Measurements from ENCODE around the gene AKR1C2.
"Not testable (repeated sequence)": the region's sequence is repeated elsewhere in the genome, so short reads cannot be mapped to it uniquely, and the experiment has no call there.

Gene AKR1C2

GRCh38 chr10:5003127-5004029 is at the start of gene AKR1C2:
AKR1C2 (minus strand) TSS chr10:5003857; CDS start chr10:5003835, 22 bp downstream.
- peak within 1 kb of the TSS in 1 of 2 donors; percentile 37 for H3K4me3 ChIP-seq (ENCODE audit: low read length in 2 of 2)
- not testable (repeated sequence) for H3K27ac ChIP-seq (ENCODE audit: low read depth in 2 of 2, low read length in 2 of 2); H3K4me1 ChIP-seq (ENCODE audit: control insufficient read depth in 2 of 2, insufficient read depth in 2 of 2, low read length in 2 of 2); H3K27me3 ChIP-seq (ENCODE audit: control insufficient read depth in 2 of 2, insufficient read depth in 2 of 2, low read length in 2 of 2); H3K9me3 ChIP-seq (ENCODE audit: control insufficient read depth in 2 of 2, low read length in 2 of 2); H3K9ac ChIP-seq (ENCODE audit: low read depth in 1 of 2, low read length in 2 of 2); H3K36me3 ChIP-seq (ENCODE audit: control insufficient read depth in 2 of 2, insufficient read depth in 2 of 2, low read length in 2 of 2)

- H3K4me3 ChIP-seq (ENCODE audit: low read length in 2 of 2); H3K27me3 ChIP-seq (ENCODE audit: control insufficient read depth in 2 of 2, insufficient read depth in 2 of 2, low read length in 2 of 2); H3K27ac ChIP-seq (ENCODE audit: low read depth in 2 of 2, low read length in 2 of 2); H3K9me3 ChIP-seq (ENCODE audit: control insufficient read depth in 2 of 2, low read length in 2 of 2); H3K36me3 ChIP-seq (ENCODE audit: control insufficient read depth in 2 of 2, insufficient read depth in 2 of 2, low read length in 2 of 2); H3K9ac ChIP-seq (ENCODE audit: low read depth in 1 of 2, low read length in 2 of 2); H3K4me1 ChIP-seq (ENCODE audit: control insufficient read depth in 2 of 2, insufficient read depth in 2 of 2, low read length in 2 of 2): not testable (repeated sequence)
Observed at GRCh38 chr10:5052951-5053500, 49.4 kb upstream of the AKR1C2 start.

GRCh38 chr10:5047912-5048628 is 44.4 kb upstream of the AKR1C2 start:
- no peaks in the 10 kb centered on the region for H3K27me3 ChIP-seq (ENCODE audit: control insufficient read depth in 2 of 2, insufficient read depth in 2 of 2, low read length in 2 of 2)
- no peak overlapping the region for H3K9ac ChIP-seq (ENCODE audit: low read depth in 1 of 2, low read length in 2 of 2)
- H3K4me3 ChIP-seq (ENCODE audit: low read length in 2 of 2) = no peak overlapping the region
- H3K27ac ChIP-seq (ENCODE audit: low read depth in 2 of 2, low read length in 2 of 2) = no peak overlapping the region
- H3K36me3 ChIP-seq (ENCODE audit: control insufficient read depth in 2 of 2, insufficient read depth in 2 of 2, low read length in 2 of 2) = no peaks in the 10 kb centered on the region
- peaks cover 0 to 15% of the 10 kb centered on the region in 2 donors for H3K4me1 ChIP-seq (ENCODE audit: control insufficient read depth in 2 of 2, insufficient read depth in 2 of 2, low read length in 2 of 2)
- H3K9me3 ChIP-seq (ENCODE audit: control insufficient read depth in 2 of 2, low read length in 2 of 2) = no peaks in the 10 kb centered on the region

- not testable (repeated sequence) for H3K27ac ChIP-seq (ENCODE audit: low read depth in 2 of 2, low read length in 2 of 2); H3K9ac ChIP-seq (ENCODE audit: low read depth in 1 of 2, low read length in 2 of 2); H3K27me3 ChIP-seq (ENCODE audit: control insufficient read depth in 2 of 2, insufficient read depth in 2 of 2, low read length in 2 of 2); H3K4me3 ChIP-seq (ENCODE audit: low read length in 2 of 2); H3K36me3 ChIP-seq (ENCODE audit: control insufficient read depth in 2 of 2, insufficient read depth in 2 of 2, low read length in 2 of 2); H3K9me3 ChIP-seq (ENCODE audit: control insufficient read depth in 2 of 2, low read length in 2 of 2)
- peaks cover 0 to 22% of the 10 kb centered on the region in 2 donors for H3K4me1 ChIP-seq (ENCODE audit: control insufficient read depth in 2 of 2, insufficient read depth in 2 of 2, low read length in 2 of 2)
Observed at GRCh38 chr10:5047055-5047454, 43.4 kb upstream of the AKR1C2 start.

GRCh38 chr10:5046410-5046809 is 42.8 kb upstream of the AKR1C2 start:
- Histone ChIP-seq H3K4me3 (ENCODE audit: low read length in 2 of 2) (no peak overlapping the region), H3K9ac (ENCODE audit: low read depth in 1 of 2, low read length in 2 of 2) (no peak overlapping the region), H3K9me3 (ENCODE audit: control insufficient read depth in 2 of 2, low read length in 2 of 2) (no peaks in the 10 kb centered on the region), H3K36me3 (ENCODE audit: control insufficient read depth in 2 of 2, insufficient read depth in 2 of 2, low read length in 2 of 2) (no peaks in the 10 kb centered on the region), H3K27ac (ENCODE audit: low read depth in 2 of 2, low read length in 2 of 2) (no peak overlapping the region), H3K4me1 (ENCODE audit: control insufficient read depth in 2 of 2, insufficient read depth in 2 of 2, low read length in 2 of 2) (peaks cover 0 to 23% of the 10 kb centered on the region in 2 donors), H3K27me3 (ENCODE audit: control insufficient read depth in 2 of 2, insufficient read depth in 2 of 2, low read length in 2 of 2) (no peaks in the 10 kb centered on the region)

- Histone ChIP-seq H3K27ac (ENCODE audit: low read depth in 2 of 2, low read length in 2 of 2) (no peak overlapping the region), H3K4me1 (ENCODE audit: control insufficient read depth in 2 of 2, insufficient read depth in 2 of 2, low read length in 2 of 2) (peaks cover 4 to 25% of the 10 kb centered on the region in 2 donors), H3K4me3 (ENCODE audit: low read length in 2 of 2) (no peak overlapping the region), H3K9me3 (ENCODE audit: control insufficient read depth in 2 of 2, low read length in 2 of 2) (no peaks in the 10 kb centered on the region), H3K27me3 (ENCODE audit: control insufficient read depth in 2 of 2, insufficient read depth in 2 of 2, low read length in 2 of 2) (no peaks in the 10 kb centered on the region), H3K9ac (ENCODE audit: low read depth in 1 of 2, low read length in 2 of 2) (no peak overlapping the region), H3K36me3 (ENCODE audit: control insufficient read depth in 2 of 2, insufficient read depth in 2 of 2, low read length in 2 of 2) (no peaks in the 10 kb centered on the region)
Observed at GRCh38 chr10:5045095-5045494, 41.4 kb upstream of the AKR1C2 start.

GRCh38 chr10:5043716-5044115 is 40.1 kb upstream of the AKR1C2 start:
- Histone ChIP-seq H3K9me3 (ENCODE audit: control insufficient read depth in 2 of 2, low read length in 2 of 2) (no peaks in the 10 kb centered on the region), H3K4me1 (ENCODE audit: control insufficient read depth in 2 of 2, insufficient read depth in 2 of 2, low read length in 2 of 2) (peaks cover 4 to 28% of the 10 kb centered on the region in 2 donors), H3K36me3 (ENCODE audit: control insufficient read depth in 2 of 2, insufficient read depth in 2 of 2, low read length in 2 of 2) (no peaks in the 10 kb centered on the region), H3K4me3 (ENCODE audit: low read length in 2 of 2) (no peak overlapping the region), H3K27ac (ENCODE audit: low read depth in 2 of 2, low read length in 2 of 2) (peak overlapping the region in 1 of 2 donors; percentile 36), H3K27me3 (ENCODE audit: control insufficient read depth in 2 of 2, insufficient read depth in 2 of 2, low read length in 2 of 2) (no peaks in the 10 kb centered on the region), H3K9ac (ENCODE audit: low read depth in 1 of 2, low read length in 2 of 2) (no peak overlapping the region)

GRCh38 chr10:5042922-5043321 is 39.3 kb upstream of the AKR1C2 start:
- Histone ChIP-seq H3K4me3 (ENCODE audit: low read length in 2 of 2) (no peak overlapping the region), H3K27me3 (ENCODE audit: control insufficient read depth in 2 of 2, insufficient read depth in 2 of 2, low read length in 2 of 2) (no peaks in the 10 kb centered on the region), H3K36me3 (ENCODE audit: control insufficient read depth in 2 of 2, insufficient read depth in 2 of 2, low read length in 2 of 2) (no peaks in the 10 kb centered on the region), H3K9me3 (ENCODE audit: control insufficient read depth in 2 of 2, low read length in 2 of 2) (no peaks in the 10 kb centered on the region), H3K27ac (ENCODE audit: low read depth in 2 of 2, low read length in 2 of 2) (peak overlapping the region in 1 of 2 donors; percentile 36), H3K9ac (ENCODE audit: low read depth in 1 of 2, low read length in 2 of 2) (no peak overlapping the region), H3K4me1 (ENCODE audit: control insufficient read depth in 2 of 2, insufficient read depth in 2 of 2, low read length in 2 of 2) (peaks cover 4 to 34% of the 10 kb centered on the region in 2 donors)

GRCh38 chr10:5041471-5042023 is 37.9 kb upstream of the AKR1C2 start:
- H3K4me3 ChIP-seq (ENCODE audit: low read length in 2 of 2) = peak overlapping the region in 1 of 2 donors; percentile 35
- H3K36me3 ChIP-seq (ENCODE audit: control insufficient read depth in 2 of 2, insufficient read depth in 2 of 2, low read length in 2 of 2) = no peaks in the 10 kb centered on the region
- no peaks in the 10 kb centered on the region for H3K27me3 ChIP-seq (ENCODE audit: control insufficient read depth in 2 of 2, insufficient read depth in 2 of 2, low read length in 2 of 2)
- no peak overlapping the region for H3K9ac ChIP-seq (ENCODE audit: low read depth in 1 of 2, low read length in 2 of 2)
- no peak overlapping the region for H3K27ac ChIP-seq (ENCODE audit: low read depth in 2 of 2, low read length in 2 of 2)
- peaks cover 4 to 44% of the 10 kb centered on the region in 2 donors for H3K4me1 ChIP-seq (ENCODE audit: control insufficient read depth in 2 of 2, insufficient read depth in 2 of 2, low read length in 2 of 2)
- H3K9me3 ChIP-seq (ENCODE audit: control insufficient read depth in 2 of 2, low read length in 2 of 2) = no peaks in the 10 kb centered on the region

Measured in mucosa of rectum (tissue), 2 donors.